ENCODE data around the gene LAMA1. TPM values are rescaled to one million over a fixed set of nuclear protein-coding genes. Genes with fewer than 3 reads are reported as not detected.

Gene LAMA1
- total and polyA plus RNA-seq, 2 of the 8 experiments (the other 6 are each of a cell fraction or from before 2014, with no cell fraction given), result 30.4 to 48.7 TPM

GRCh38 chr18:7116792-7117389, 706 bp downstream of the LAMA1 start:
- H3K4me1 ChIP-seq (replicated peaks in 1 of 4; ENCODE audit: control insufficient read depth in 3 of 4, insufficient read depth in 4 of 4, low read length in 3 of 4), result peaks cover 0 to 5% (median under 1%) of the 10 kb centered on the region in 4 experiments; a peak in 2 of 7 replicates
- no peak overlapping the region for H2BK120ac ChIP-seq (replicated peaks; ENCODE audit: low read depth, low read length)
- H4K8ac ChIP-seq (ENCODE audit: extremely low read depth, insufficient read depth, low read length), result peak overlapping the region; percentile 86
- H3K36me3 ChIP-seq (ENCODE audit: control insufficient read depth in 2 of 4, insufficient read depth in 4 of 4, low read length in 3 of 4), result no peaks in the 10 kb centered on the region
- no peak for TF ChIP-seq HDAC6 (IDR thresholded peaks at IDR 0.05; ENCODE audit: low read depth, low read length)
- no peak for TF ChIP-seq CHD1 (IDR thresholded peaks at IDR 0.05; ENCODE audit: low read depth, low read length)
- TF ChIP-seq SP1 (IDR thresholded peaks at IDR 0.05; ENCODE audit: low read depth, low read length), result no peak
- TF ChIP-seq E2F6 (IDR thresholded peaks at IDR 0.05), result peak; percentile 76
- TF ChIP-seq PHF8 (conservative IDR thresholded peaks at IDR 0.05; ENCODE audit: low read depth, low read length), result 0 out of 2 replicates have a peak, but pooled peaks have one; percentile 17
- no peak for TF ChIP-seq SIRT6 (IDR thresholded peaks at IDR 0.05; ENCODE audit: low read length)
- 0 out of 2 replicates have a peak, but pooled peaks have one; percentile 8 for TF ChIP-seq TAF1 (IDR thresholded peaks at IDR 0.05; ENCODE audit: low read depth, low read length)
- no peak for TF ChIP-seq NRF1 (IDR thresholded peaks at IDR 0.05; ENCODE audit: low read depth, low read length)
- peak overlapping the region; percentile 58 to 71 (median 68); a peak in 5 of 7 replicates for H3K9ac ChIP-seq (replicated peaks in 1 of 4; ENCODE audit: extremely low read depth in 1 of 4, low read depth in 3 of 4, low read length in 3 of 4)
- no peaks in the 10 kb centered on the region for H3K79me1 ChIP-seq (ENCODE audit: low read depth, low read length)
- no peak for FAIRE-seq
- peak in 1 of 2 experiments; percentile 74 for DNase-seq (ENCODE audit: low read depth in 1 of 2, low spot score in 2 of 2)
- peak overlapping the region; percentile 51 to 91 (median 78) for H3K4me3 ChIP-seq (ENCODE audit: extremely low read depth in 1 of 4, insufficient read depth in 2 of 4, low read depth in 3 of 4, low read length in 4 of 4)
- H3K4me2 ChIP-seq (ENCODE audit: insufficient read depth in 1 of 2, low read depth in 2 of 2, low read length in 2 of 2), result peak overlapping the region; percentile 94 to 98
- no peak overlapping the region for H3K27ac ChIP-seq (ENCODE audit: low read depth, low read length)
- POLR2A ChIA-PET (ENCODE audit: partially characterized antibody), result interaction anchor here (1.5 to 1.9 kb wide), 2 partner anchors 13 to 48 kb away, joined by 3 to 5 read pairs; no protein-coding TSS in a partner anchor
- H2AFZ ChIP-seq (ENCODE audit: low read length), result no peak overlapping the region; the same call in 1 of the 2 replicates
- no peak overlapping the region; the same call in 1 of the 2 replicates for H2BK12ac ChIP-seq (ENCODE audit: low read depth, low read length)
- H4K5ac ChIP-seq (ENCODE audit: insufficient read length, low read depth, low read length), result no peak overlapping the region
- no peak overlapping the region for H3K56ac ChIP-seq (replicated peaks; ENCODE audit: insufficient read length, low read depth, low read length)
- H3K23me2 ChIP-seq (ENCODE audit: low read depth, low read length), result peaks cover 11% of the 10 kb centered on the region
- CTCF ChIA-PET (ENCODE audit: partially characterized antibody), result interaction anchor here (0.7 to 1.1 kb wide), 2 partner anchors 15 to 21 kb away, joined by 3 to 4 read pairs; no protein-coding TSS in a partner anchor
- peaks cover 0 to 28% of the 10 kb centered on the region in 2 experiments; a peak in 2 of 4 replicates for H3K79me2 ChIP-seq (ENCODE audit: control insufficient read depth in 1 of 2, insufficient read depth in 2 of 2, low read length in 2 of 2)
- peak overlapping the region; percentile 55 for H4K91ac ChIP-seq (replicated peaks; ENCODE audit: insufficient read length, low read length)
- H2BK15ac ChIP-seq (ENCODE audit: low read length), result no peak overlapping the region; the same call in 1 of the 2 replicates
- no peak overlapping the region for H2BK5ac ChIP-seq (ENCODE audit: low read depth, low read length)
- no peak overlapping the region for H3K23ac ChIP-seq (ENCODE audit: insufficient read length)
- H2BK20ac ChIP-seq (ENCODE audit: low read length), result no peak overlapping the region
- no peak overlapping the region for H3K14ac ChIP-seq (ENCODE audit: insufficient read length)
- 2% methylated on average over 19 of the region's 61 CpGs; no CpG with 5 or more reads in 1 of the 2 experiments for WGBS, 2 experiments (ENCODE audit: extremely low coverage in 1 of 2, insufficient coverage in 1 of 2, insufficient read length in 1 of 2, insufficient replicate concordance in 2 of 2, low coverage in 1 of 2, low lambda C conversion rate in 2 of 2, missing lambda C conversion rate in 1 of 2)
- H3K9me3 ChIP-seq (ENCODE audit: insufficient read depth in 2 of 2, low read depth in 1 of 2, low read length in 1 of 2), result no peaks in the 10 kb centered on the region; a peak in 1 of 4 replicates
- no peak overlapping the region for H2AK5ac ChIP-seq (ENCODE audit: low read depth, low read length)
- no peak overlapping the region for H3K4ac ChIP-seq (replicated peaks; ENCODE audit: insufficient read length, low read depth, low read length)
- peak overlapping the region; percentile 78 for H3K18ac ChIP-seq (ENCODE audit: extremely low read depth, low read length)
- H4K20me1 ChIP-seq (replicated peaks in 1 of 2; ENCODE audit: control insufficient read depth in 1 of 2, insufficient read depth in 2 of 2, low read length in 2 of 2), result peaks cover 0 to 2% of the 10 kb centered on the region in 2 experiments
- H3K27me3 ChIP-seq (replicated peaks in 1 of 4; ENCODE audit: control insufficient read depth in 3 of 4, extremely low read depth in 1 of 4, insufficient read depth in 3 of 4, low read length in 3 of 4), result peaks cover 0 to 10% (median 1%) of the 10 kb centered on the region in 4 experiments; a peak in 4 of 7 replicates

Data from H1 (cell line).